Gastrocnemius medialis (tissue), 4 donors: ENCODE data around the gene ALG10B. TPM values are rescaled to one million over a fixed set of nuclear protein-coding genes. Genes with fewer than 3 reads are reported as not detected.
A peak's percentile ranks its signal among the peaks of the same experiment; 100 is the strongest.
"Not testable (repeated sequence)": the region's sequence is repeated elsewhere in the genome, so short reads cannot be mapped to it uniquely, and the experiment has no call there.

ENCODE experiments used
- ATAC-seq, 2 donors: fragments of 150-250 bp; one replicate each; pipeline ENCODE4 v1.9.1; 2016
- DNase-seq, 2 donors: peaks; one replicate each; pipeline ENCODE4 v3.0.0-alpha.2; 2019
- H3K27ac ChIP-seq, 4 donors: fragments of 200-600 bp; sonication (generic); 1 replicate in 1 of 4; 2 replicates in 3 of 4; pipeline ENCODE4 v1.5.1; 2016 to 2018; ENCODE audit warnings: mild to moderate bottlenecking in 2 of 4, moderate library complexity in 1 of 4
- H3K27me3 ChIP-seq, 3 donors: fragments of 200-600 bp; sonication (generic) in 2 of 3; 1 replicate in 1 of 3; 2 replicates in 2 of 3; pipeline versions ENCODE4 v1.5.1 to v1.6.0; 2016 to 2019; ENCODE audit warnings: mild to moderate bottlenecking in 1 of 3, moderate library complexity in 1 of 3
- H3K36me3 ChIP-seq, 2 donors: fragments of 200-600 bp; sonication (generic) in 1 of 2; one replicate each; pipeline ENCODE4 v1.5.1; 2017 to 2018
- H3K4me1 ChIP-seq, 2 donors: fragments of 200-600 bp; sonication (generic) in 1 of 2; one replicate each; pipeline ENCODE4 v1.5.1; 2016 to 2017; ENCODE audit warnings: mild to moderate bottlenecking in 2 of 2
- H3K4me3 ChIP-seq, 4 donors: fragments of 200-600 bp; sonication (generic) in 3 of 4; 1 replicate in 1 of 4; 2 replicates in 3 of 4; pipeline ENCODE4 v1.5.1; 2016 to 2019; ENCODE audit warnings: mild to moderate bottlenecking in 2 of 4
- H3K9me3 ChIP-seq, 3 donors: fragments of 200-600 bp; sonication (generic) in 2 of 3; 1 replicate in 1 of 3; 2 replicates in 2 of 3; pipeline ENCODE4 v1.5.1; 2016 to 2019
- CTCF ChIP-seq, 5 experiments: fragments of 450-650 bp in 3 of 5; fragments of 200-600 bp in 2 of 5; sonication (generic) in 2 of 5; IDR thresholded peaks in 4 of 5; conservative IDR thresholded peaks in 1 of 5; 1 replicate in 4 of 5; 2 replicates in 1 of 5; pipeline ENCODE4 v1.5.1; 2016 to 2019; ENCODE audit warnings: antibody characterized with exemption in 5 of 5, mild to moderate bottlenecking in 3 of 5, moderate library complexity in 3 of 5
- POLR2A ChIP-seq, 2 donors: fragments of 450-650 bp; IDR thresholded peaks; one replicate each; pipeline ENCODE4 v1.6.1; 2017; ENCODE audit warnings: antibody characterized with exemption in 2 of 2, mild to moderate bottlenecking in 2 of 2, moderate library complexity in 2 of 2
- in situ Hi-C, 4 donors: fragments of 200-750 bp; cut with MboI; loops; one replicate each; pipeline versions ENCODE4 v1.15.0 to v1.8.0; 2017; ENCODE audit warnings: low sequenced_read_pairs in 4 of 4
- intact Hi-C: fragments of 100-400 bp; cut with DNase I; formaldehyde crosslinking; loops from one replicate; pipeline ENCODE4 v1.15.1; 2023; ENCODE audit warnings: low total_unique reads
- total RNA-seq, 4 donors: library from RNA; depleted of rRNA; stranded (reverse); fragments of >200 nt; gene quantifications; one replicate each; pipeline versions ENCODE4 v1.1.0 to v1.2.3, GENCODE V29; 2016

The ALG10B gene
- total RNA-seq, 4 donors from 2014 or later: 1.1 to 3.8 (median 3.2) TPM

GRCh38 chr12:38327356-38327755, 10.8 kb downstream of the ALG10B start:
- DNase-seq (no peak), ATAC-seq (no peak)
- TF ChIP-seq POLR2A (IDR thresholded peaks at IDR 0.05) (no peak), CTCF (IDR thresholded peaks at IDR 0.05 in 4 of 5, conservative IDR thresholded peaks at IDR 0.05 in 1 of 5) (no peak)
- Histone ChIP-seq H3K4me3 (no peak overlapping the region), H3K27ac (no peak overlapping the region), H3K36me3 (no peaks in the 10 kb centered on the region), H3K9me3 (no peaks in the 10 kb centered on the region), H3K27me3 (no peaks in the 10 kb centered on the region), H3K4me1 (no peaks in the 10 kb centered on the region)
- in situ Hi-C loops (loop anchor here in 3 of 4 donors (25.0 kb wide), 4 partner anchors 760 to 960 kb away; no protein-coding TSS in a partner anchor), intact Hi-C loops (loop anchor here (10.0 kb wide), 1 partner anchor 947 kb away; no protein-coding TSS in a partner anchor)

- in situ Hi-C loops (loop anchor here in 3 of 4 donors (25.0 kb wide), 4 partner anchors 759 to 959 kb away; no protein-coding TSS in a partner anchor), intact Hi-C loops (loop anchor here (2.0 to 10.0 kb wide), 2 partner anchors 774 to 946 kb away; no protein-coding TSS in a partner anchor)
- Histone ChIP-seq H3K27me3 (no peaks in the 10 kb centered on the region), H3K4me1 (no peaks in the 10 kb centered on the region), H3K36me3 (no peaks in the 10 kb centered on the region), H3K4me3 (peak overlapping the region in 1 of 4 donors; percentile 2), H3K9me3 (no peaks in the 10 kb centered on the region), H3K27ac (no peak overlapping the region)
- DNase-seq: no peak
- ATAC-seq: no peak
- no peak for TF ChIP-seq POLR2A (IDR thresholded peaks at IDR 0.05)
- peak; percentile 20 to 67 (median 45) for TF ChIP-seq CTCF (IDR thresholded peaks at IDR 0.05 in 4 of 5, conservative IDR thresholded peaks at IDR 0.05 in 1 of 5)
These were observed 11.8 kb downstream of the ALG10B start for GRCh38 chr12:38328306-38328895.

- H3K27ac ChIP-seq, DNase-seq, intact Hi-C loops, H3K36me3 ChIP-seq, H3K4me1 ChIP-seq, H3K27me3 ChIP-seq, H3K4me3 ChIP-seq, ATAC-seq, H3K9me3 ChIP-seq: not testable (repeated sequence)
- in situ Hi-C loops: loop anchor here in 3 of 4 donors (25.0 kb wide), 4 partner anchors 757 to 957 kb away; no protein-coding TSS in a partner anchor
These were observed 13.8 kb downstream of the ALG10B start for GRCh38 chr12:38330414-38330813.

GRCh38 chr12:38332814-38333213, 16.2 kb downstream of the ALG10B start:
- no peaks in the 10 kb centered on the region for H3K9me3 ChIP-seq
- no peak overlapping the region for H3K4me3 ChIP-seq
- in situ Hi-C loops: loop anchor here in 3 of 4 donors (25.0 kb wide), 4 partner anchors 754 to 954 kb away; no protein-coding TSS in a partner anchor
- no peaks in the 10 kb centered on the region for H3K27me3 ChIP-seq
- no peak for ATAC-seq
- no peaks in the 10 kb centered on the region for H3K36me3 ChIP-seq
- no peaks in the 10 kb centered on the region for H3K4me1 ChIP-seq
- no peak for DNase-seq
- no peak overlapping the region for H3K27ac ChIP-seq
- no peak for TF ChIP-seq CTCF (IDR thresholded peaks at IDR 0.05 in 4 of 5, conservative IDR thresholded peaks at IDR 0.05 in 1 of 5)
- no peak for TF ChIP-seq POLR2A (IDR thresholded peaks at IDR 0.05)
- intact Hi-C loops: no loop called here

GRCh38 chr12:38342444-38342843, 25.9 kb downstream of the ALG10B start:
- in situ Hi-C loops: loop anchor here in 3 of 4 donors (25.0 kb wide), 4 partner anchors 745 to 945 kb away; no protein-coding TSS in a partner anchor
- H3K27ac ChIP-seq: no peak overlapping the region

GRCh38 chr12:38343256-38343655, 26.7 kb downstream of the ALG10B start:
- DNase-seq, ATAC-seq, intact Hi-C loops, H3K27ac ChIP-seq, H3K27me3 ChIP-seq, H3K4me1 ChIP-seq, H3K9me3 ChIP-seq, H3K36me3 ChIP-seq, H3K4me3 ChIP-seq: not testable (repeated sequence)
- in situ Hi-C loops: loop anchor here in 3 of 4 donors (25.0 kb wide), 4 partner anchors 744 to 944 kb away; no protein-coding TSS in a partner anchor

More at GRCh38 chr12:38342444-38342843, 25.9 kb downstream of the ALG10B start:
- no peak for TF ChIP-seq POLR2A (IDR thresholded peaks at IDR 0.05)
- TF ChIP-seq CTCF (IDR thresholded peaks at IDR 0.05 in 4 of 5, conservative IDR thresholded peaks at IDR 0.05 in 1 of 5): no peak
- H3K4me1 ChIP-seq: no peaks in the 10 kb centered on the region
- no peaks in the 10 kb centered on the region for H3K36me3 ChIP-seq
- DNase-seq (no peak), ATAC-seq (no peak)
- no peak overlapping the region for H3K4me3 ChIP-seq
- H3K27me3 ChIP-seq: no peaks in the 10 kb centered on the region
- intact Hi-C loops: no loop called here
- H3K9me3 ChIP-seq: no peaks in the 10 kb centered on the region

- intact Hi-C loops, H3K4me3 ChIP-seq, H3K36me3 ChIP-seq, H3K27ac ChIP-seq, H3K4me1 ChIP-seq, H3K9me3 ChIP-seq, DNase-seq, ATAC-seq, H3K27me3 ChIP-seq: not testable (repeated sequence)
- in situ Hi-C loops: loop anchor here in 3 of 4 donors (25.0 kb wide), 4 partner anchors 743 to 943 kb away; no protein-coding TSS in a partner anchor
These were observed 27.3 kb downstream of the ALG10B start for GRCh38 chr12:38343916-38344315.
